ENCODE results near the gene SLC51B.

SLC51B gene

GRCh38 chr15:65100442-65100841, 55.3 kb downstream of the SLC51B start:
- DNase-seq (ENCODE audit: low read depth), result no peak
- H3K4me3 ChIP-seq (ENCODE audit: low read depth, low read length), result no peak overlapping the region
- no peak for TF ChIP-seq CTCF (IDR thresholded peaks at IDR 0.05; ENCODE audit: insufficient read depth, low read depth, low read length, missing control alignments)

GRCh38 chr15:65101411-65101890, 56.3 kb downstream of the SLC51B start:
- no peak overlapping the region for H3K4me3 ChIP-seq (ENCODE audit: low read depth, low read length)
- TF ChIP-seq CTCF (IDR thresholded peaks at IDR 0.05; ENCODE audit: insufficient read depth, low read depth, low read length, missing control alignments), result peak; percentile 71

GRCh38 chr15:65101891-65102708, 56.9 kb downstream of the SLC51B start:
- no peak for TF ChIP-seq CTCF (IDR thresholded peaks at IDR 0.05; ENCODE audit: insufficient read depth, low read depth, low read length, missing control alignments)
- DNase-seq (ENCODE audit: low read depth), result no peak
- H3K4me3 ChIP-seq (ENCODE audit: low read depth, low read length), result no peak overlapping the region

More at GRCh38 chr15:65101411-65101890, 56.3 kb downstream of the SLC51B start:
- peak; percentile 65 for DNase-seq (ENCODE audit: low read depth)

GRCh38 chr15:65102912-65103311, 57.7 kb downstream of the SLC51B start:
- DNase-seq (ENCODE audit: low read depth), result no peak
- H3K4me3 ChIP-seq (ENCODE audit: low read depth, low read length), result no peak overlapping the region
- TF ChIP-seq CTCF (IDR thresholded peaks at IDR 0.05; ENCODE audit: insufficient read depth, low read depth, low read length, missing control alignments), result no peak
